Sciatic nerve (tissue), 2 donors: ENCODE measurements around the gene TMEM187. TPM values are rescaled to one million over a fixed set of nuclear protein-coding genes. Genes with fewer than 3 reads are reported as not detected.

Experiments
- ATAC-seq: fragments of 200-7000 bp; cut with Tn5 transposase; one replicate; pipeline ENCODE4 v1.9.1; 2020; ENCODE audit warnings: mild to moderate bottlenecking, moderate library complexity
- DNase-seq: peaks from one replicate; pipeline ENCODE4 v3.0.0-alpha.2; 2020; ENCODE audit warnings: low spot score
- intact Hi-C: fragments of 100-400 bp; cut with DNase I; formaldehyde crosslinking; loops from one replicate; pipeline ENCODE4 v1.14.2; 2022
- total RNA-seq: library from RNA; stranded (reverse); fragmentation: NEBNext Ultra II Directional; extraction: Animal tissue kit (Norgen Biotek cat#: 25700); gene quantifications from one replicate; pipeline ENCODE4 v1.2.1, GENCODE V29; 2021
- donor health status: DM: no; HTN: no; CAD: no.
- donor health status: DM: no; HTN: no; CAD: no.

Gene TMEM187
- total RNA-seq, 1 donor from 2014 or later, result 10.3 TPM

DNA sequence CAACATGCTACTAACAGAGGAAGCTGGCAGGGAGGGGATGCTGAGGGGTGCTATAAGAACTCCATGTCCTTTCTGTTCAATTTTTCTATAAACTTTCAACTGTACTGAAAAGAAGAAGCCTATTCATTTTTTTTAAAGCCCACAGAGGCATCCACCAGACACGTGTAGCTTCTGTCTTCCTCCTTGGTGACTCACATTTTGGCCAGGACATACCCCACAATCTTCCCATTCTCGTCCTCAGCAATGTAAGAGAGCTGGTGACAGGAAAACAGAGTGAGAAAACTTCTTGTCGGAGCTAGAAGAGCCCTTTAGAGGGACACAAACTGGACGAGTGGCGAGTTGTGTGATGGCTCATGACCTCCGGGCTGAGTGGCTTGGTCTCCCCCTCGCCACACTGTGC lies 38.8 kb upstream of the TMEM187 start:
- intact Hi-C loops, result no loop called here
- DNase-seq (no peak), ATAC-seq (no peak)

DNA sequence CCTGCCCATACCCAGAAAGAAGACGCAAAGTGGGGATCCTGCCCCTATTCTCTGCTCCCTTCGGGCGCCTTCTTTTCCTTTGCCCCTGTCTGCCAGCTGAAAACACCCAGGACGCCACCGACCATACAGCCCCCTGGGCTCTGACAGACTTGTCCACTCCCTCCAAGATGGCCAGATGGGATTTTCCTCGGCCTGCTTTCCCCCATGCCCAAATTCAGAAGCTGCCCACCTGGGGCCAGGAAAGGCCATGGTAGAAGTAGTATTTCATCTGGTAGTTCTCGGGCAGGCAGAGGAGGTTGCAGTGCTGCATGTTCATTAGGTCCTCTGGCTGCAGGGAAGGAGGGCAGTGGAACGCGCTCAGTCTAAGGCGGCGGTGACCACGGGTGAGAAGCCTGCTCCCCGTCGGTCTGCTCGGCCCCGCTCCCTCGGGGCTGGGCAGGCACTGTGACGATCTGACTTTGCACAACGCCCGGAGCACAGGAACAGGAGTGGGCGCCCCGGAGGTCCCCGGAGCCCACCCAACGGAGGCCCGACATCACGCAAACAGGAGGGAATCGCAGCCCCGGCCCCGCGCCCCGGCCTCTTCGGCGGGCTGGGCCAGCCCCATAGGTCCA lies 38.3 kb upstream of the TMEM187 start:
- intact Hi-C loops, result no loop called here
- DNase-seq (no peak), ATAC-seq (peak; percentile 6)

DNA sequence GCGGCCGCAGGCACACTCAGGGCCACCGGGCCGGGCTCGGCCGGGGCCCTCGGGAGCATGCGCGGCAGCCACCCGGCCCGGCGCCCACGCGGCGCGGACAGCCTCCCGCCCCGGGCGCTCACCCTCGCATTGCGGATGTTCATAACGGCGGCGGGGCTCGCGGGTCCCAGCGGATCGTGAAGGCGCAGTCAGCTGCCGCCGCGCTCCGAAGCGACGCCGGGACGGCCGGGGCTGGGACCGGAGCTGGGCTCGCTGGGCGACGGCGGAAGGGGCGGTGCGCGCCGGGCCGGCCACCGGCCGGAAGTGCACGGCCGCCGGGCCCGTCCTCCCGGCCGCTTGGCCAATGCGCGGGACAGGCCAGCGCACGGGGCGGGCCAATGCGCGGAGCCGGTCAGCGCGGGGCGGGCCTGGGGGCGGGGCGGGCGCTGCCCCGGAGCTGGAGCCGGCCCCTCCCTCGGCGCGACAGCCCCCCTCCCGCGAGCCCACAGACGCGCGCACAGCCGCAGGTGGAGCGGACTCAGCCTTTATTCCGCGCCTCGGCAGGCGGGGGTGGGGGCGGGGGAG lies 37.7 kb upstream of the TMEM187 start, which contains the start of gene NAA10:
Gene NAA10, minus strand, starts transcription at position 276 of the 564 bp plus-strand sequence. Its CDS starts 133 bp downstream, at position 143.
- DNase-seq, result peak; percentile 80
- intact Hi-C loops, result no loop called here
- ATAC-seq, result peak; percentile 94

- DNase-seq (no peak), ATAC-seq (peak; percentile 9)
- intact Hi-C loops, result no loop called here
Measured at GRCh38 chrX:153935326-153935851, 37.2 kb upstream of the TMEM187 start.

DNA sequence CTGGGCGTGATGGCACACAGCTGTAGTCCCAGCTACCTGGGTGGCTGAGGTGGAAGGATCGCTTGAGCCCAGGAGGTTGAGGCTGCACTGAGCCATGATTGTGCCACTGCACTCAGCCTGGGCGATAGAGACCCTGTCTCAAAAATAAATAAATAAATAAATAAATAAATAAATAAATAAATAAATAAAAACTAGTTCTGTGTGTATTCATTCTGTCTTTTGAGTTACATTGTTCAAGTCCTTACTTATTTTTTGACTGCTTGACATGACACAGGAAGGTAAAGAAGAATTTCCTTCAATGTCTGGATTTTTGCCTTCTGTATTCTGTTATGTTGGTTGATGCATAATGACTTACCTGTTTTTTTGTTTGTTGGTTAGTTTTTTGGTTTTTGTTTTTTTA lies 35.5 kb upstream of the TMEM187 start:
- intact Hi-C loops, result no loop called here
- no peak for DNase-seq

GRCh38 chrX:153938226-153938786 lies 34.2 kb upstream of the TMEM187 start:
- DNase-seq (no peak), ATAC-seq (no peak)
- intact Hi-C loops, result no loop called here

More for the DNA sequence above, 35.5 kb upstream of the TMEM187 start:
- ATAC-seq, result no peak

DNA sequence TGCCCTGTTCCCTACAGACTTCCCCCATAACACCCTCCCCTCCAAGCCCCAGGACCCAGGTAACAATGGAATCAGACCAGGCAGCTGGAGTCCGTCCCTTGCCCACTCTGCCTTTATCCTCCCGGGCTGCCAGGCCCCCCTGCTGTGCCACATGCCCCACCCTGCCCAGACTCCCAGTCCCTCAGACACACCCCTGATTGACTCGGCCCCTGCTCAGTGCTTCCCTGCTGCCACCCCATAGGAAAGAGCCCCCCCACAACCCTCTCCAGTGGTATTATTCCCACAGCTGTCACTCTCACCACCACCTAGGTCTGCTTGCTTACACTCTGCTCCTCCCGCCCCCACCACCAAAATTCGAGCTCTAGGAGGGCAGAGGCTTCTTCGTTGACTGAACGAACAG lies 33.0 kb upstream of the TMEM187 start:
- intact Hi-C loops, result no loop called here
- DNase-seq (no peak), ATAC-seq (no peak)

DNA sequence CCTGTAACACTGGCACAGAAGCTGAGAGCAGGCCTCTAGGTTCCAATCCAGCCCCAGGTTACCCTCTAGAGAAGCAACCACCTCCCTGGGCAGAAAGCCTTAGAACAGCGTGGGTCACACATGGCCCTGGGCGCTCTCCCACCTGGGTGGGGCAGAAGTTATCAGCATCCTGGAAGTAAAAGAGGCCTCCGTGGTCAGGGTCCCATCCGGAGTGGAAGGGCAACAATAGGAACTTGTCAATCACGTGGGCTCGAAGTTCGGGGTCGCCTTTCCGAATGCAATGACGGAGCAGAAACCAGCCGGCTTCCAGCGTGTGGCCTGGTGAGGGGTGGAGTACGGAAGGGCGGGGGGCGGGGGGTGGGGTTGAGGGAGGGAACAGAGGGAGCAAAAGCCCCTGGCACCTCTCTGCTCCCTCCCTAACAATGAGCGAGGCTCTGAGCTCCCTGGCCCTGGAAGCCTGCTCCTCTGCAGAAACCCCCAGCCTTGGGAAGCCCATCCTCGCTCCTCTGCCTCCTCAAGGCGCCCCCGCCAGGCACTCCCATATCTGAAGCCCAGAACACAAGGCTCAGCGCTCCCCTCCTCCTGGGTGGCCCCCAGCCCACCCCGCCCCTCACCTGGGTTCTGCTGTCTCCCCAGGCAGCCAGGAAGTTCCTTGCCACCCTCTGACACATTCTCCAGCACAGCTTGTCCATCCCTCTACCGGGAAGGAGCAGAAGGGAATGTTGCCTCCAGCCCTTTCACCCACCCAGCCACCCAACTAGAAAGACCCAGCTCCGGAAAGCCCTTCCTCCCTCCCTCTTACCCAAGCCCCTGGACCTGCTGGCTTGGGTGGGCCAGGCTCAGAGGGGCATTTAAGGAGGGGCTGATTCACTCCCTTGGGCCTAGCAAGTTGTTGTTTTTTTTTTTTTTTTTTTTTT lies 31.0 kb upstream of the TMEM187 start:
- no peak for DNase-seq
- ATAC-seq, result no peak
- intact Hi-C loops, result no loop called here

DNA sequence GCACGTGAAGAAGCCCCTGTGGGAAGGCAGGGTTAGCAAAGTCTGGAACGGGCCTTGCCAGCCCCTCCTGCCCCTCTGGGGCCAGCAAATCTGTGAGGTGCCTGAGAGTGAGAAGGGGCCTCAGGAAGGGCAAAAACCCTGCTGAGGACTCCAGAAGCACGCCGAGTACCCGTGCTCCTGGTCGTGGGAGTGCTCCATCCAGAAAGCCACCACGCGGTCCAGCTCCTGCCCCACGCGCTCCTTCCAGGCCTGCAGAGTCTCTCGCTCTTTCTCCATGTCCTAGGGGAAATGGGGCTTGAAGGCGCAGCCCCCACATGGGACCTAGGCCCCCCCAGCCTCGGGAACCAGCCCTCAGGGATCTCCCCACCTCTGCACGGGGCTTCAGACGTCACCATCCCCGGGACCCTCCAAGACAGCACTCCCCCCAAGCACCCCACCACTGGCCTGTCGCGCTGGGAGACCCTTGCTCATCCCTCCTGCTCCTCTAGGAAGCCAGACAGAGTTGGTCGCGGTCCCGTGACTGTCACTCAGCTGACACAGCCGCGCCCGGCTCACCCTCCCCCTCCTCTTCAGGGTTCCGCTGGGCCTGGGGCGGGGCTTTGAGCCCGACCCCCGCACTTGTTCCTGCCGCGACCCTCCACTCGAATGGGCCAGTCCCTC lies 28.3 kb upstream of the TMEM187 start, which contains the start of gene RENBP:
Gene RENBP, minus strand, starts transcription at position 504 of the 660 bp plus-strand sequence. Its CDS starts 33 bp downstream, at position 471.
- ATAC-seq (peak; percentile 34), DNase-seq (peak; percentile 80)
- intact Hi-C loops, result no loop called here

GRCh38 chrX:153944800-153945150 lies 27.8 kb upstream of the TMEM187 start:
- intact Hi-C loops, result no loop called here
- ATAC-seq, result peak; percentile 1

DNA sequence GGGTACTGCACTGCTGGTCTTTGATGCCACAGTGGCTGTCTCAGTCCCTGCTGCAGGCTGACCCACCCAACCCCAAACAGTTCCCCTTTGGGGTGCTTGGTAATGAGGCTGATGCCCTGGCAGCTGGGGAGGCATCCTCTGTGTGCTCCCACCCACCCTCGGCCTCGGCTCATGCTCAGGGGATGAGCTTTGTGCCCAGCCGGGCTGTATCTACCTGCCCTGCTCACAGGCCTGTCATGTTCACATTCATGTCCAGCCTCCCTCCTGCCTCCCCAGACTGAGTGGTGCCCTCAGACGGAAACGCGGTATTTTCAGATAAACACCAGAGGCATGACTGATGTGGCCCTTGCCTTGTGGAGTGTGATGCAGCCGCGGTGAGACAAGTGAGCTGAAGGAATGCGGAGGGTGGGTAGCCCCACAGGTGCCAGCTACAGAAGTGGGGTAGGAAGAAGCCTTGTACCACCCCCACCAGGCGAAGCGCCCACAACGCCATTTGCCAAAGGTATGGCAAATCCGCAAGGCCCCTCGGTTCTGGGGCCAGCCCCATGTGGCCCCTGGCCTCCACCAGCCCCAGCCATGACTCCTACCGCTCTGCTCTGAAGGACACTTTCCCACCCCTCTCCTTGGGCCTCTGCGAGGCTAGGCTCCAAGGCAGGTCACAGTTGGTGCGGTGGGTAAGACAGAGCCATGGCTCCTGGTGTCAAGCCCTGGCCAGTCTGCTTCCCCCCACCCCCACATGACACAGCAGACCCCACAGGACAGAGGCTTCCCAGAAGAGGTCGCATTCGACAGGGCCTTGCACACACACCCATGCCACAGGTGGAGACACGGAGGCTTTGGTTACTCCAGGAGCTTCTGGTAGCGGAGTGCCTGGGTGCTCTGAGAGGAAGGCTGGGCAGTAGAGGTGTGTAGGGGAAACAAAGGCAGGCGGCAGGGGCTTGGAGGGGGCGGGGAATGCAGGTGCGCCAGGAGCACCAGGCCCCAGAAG lies 26.3 kb upstream of the TMEM187 start:
- intact Hi-C loops, result no loop called here
- ATAC-seq (no peak), DNase-seq (no peak)

More at GRCh38 chrX:153944800-153945150, 27.8 kb upstream of the TMEM187 start:
- no peak for DNase-seq

- intact Hi-C loops, result no loop called here
- peak; percentile 66 for ATAC-seq
- DNase-seq, result peak; percentile 83
Measured at GRCh38 chrX:153947009-153947769, 25.4 kb upstream of the TMEM187 start.

- ATAC-seq (peak; percentile 8), DNase-seq (no peak)
- intact Hi-C loops, result no loop called here
Measured at GRCh38 chrX:153948002-153948466, 24.5 kb upstream of the TMEM187 start.

GRCh38 chrX:153948847-153949805 lies 23.4 kb upstream of the TMEM187 start:
- no peak for ATAC-seq
- intact Hi-C loops, result no loop called here

DNA sequence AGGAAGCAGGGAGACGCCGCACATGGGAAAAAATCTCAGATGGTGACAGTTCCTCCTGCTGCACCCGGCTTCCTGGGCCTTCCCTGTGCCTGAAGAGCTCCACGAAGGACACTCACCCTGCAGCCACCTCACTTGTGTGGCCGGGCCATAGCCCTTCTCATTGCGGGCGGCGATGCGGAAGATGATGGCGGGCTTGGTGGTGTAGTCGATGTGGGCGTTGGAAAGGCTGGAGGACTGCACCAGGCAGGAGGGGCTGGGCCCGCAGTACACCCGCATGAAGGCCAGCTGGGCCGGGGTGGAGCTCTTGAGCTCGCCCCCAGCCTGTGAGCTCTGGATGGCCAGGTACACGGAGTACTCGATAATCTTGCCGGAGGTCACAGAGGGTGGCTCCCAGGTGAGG lies 22.4 kb upstream of the TMEM187 start:
- DNase-seq (no peak), ATAC-seq (no peak)
- intact Hi-C loops, result loop anchor here (5.0 to 10.0 kb wide), 2 partner anchors 183 to 395 kb away; no protein-coding TSS in a partner anchor

More at GRCh38 chrX:153948847-153949805, 23.4 kb upstream of the TMEM187 start:
- DNase-seq, result no peak
